ENCODE results near the gene ANKRD35. TPM values are rescaled to one million over a fixed set of nuclear protein-coding genes. Genes with fewer than 3 reads are reported as not detected.
"Not testable (repeated sequence)": the region's sequence is repeated elsewhere in the genome, so short reads cannot be mapped to it uniquely, and the experiment has no call there.

The ANKRD35 gene
- total RNA-seq, 1 donor from 2014 or later = 2.1 TPM

- TF ChIP-seq CTCF (IDR thresholded peaks at IDR 0.05; ENCODE audit: partially characterized antibody, unreplicated experiment) = no peak
- H3K4me3 Mint-ChIP-seq (ENCODE audit: unreplicated experiment) = peak overlapping the region; percentile 70
- H3K4me1 Mint-ChIP-seq (ENCODE audit: low read depth, unreplicated experiment) = no peaks in the 10 kb centered on the region
- H3K27me3 Mint-ChIP-seq (ENCODE audit: unreplicated experiment) = peaks cover 2% of the 10 kb centered on the region
- DNase-seq = no peak
- H3K36me3 Mint-ChIP-seq (ENCODE audit: unreplicated experiment) = peaks cover 6% of the 10 kb centered on the region
- no peak overlapping the region for H3K27ac Mint-ChIP-seq (ENCODE audit: unreplicated experiment)
- H3K9me3 Mint-ChIP-seq (ENCODE audit: unreplicated experiment) = peaks cover 4% of the 10 kb centered on the region
These were observed 59.6 kb downstream of the ANKRD35 start for GRCh38 chr1:145826030-145826429.

- Mint-ChIP-seq H3K36me3 (ENCODE audit: unreplicated experiment) (peaks cover 5% of the 10 kb centered on the region), H3K27me3 (ENCODE audit: unreplicated experiment) (peaks cover 2% of the 10 kb centered on the region), H3K27ac (ENCODE audit: unreplicated experiment) (peak overlapping the region; percentile 96), H3K4me1 (ENCODE audit: low read depth, unreplicated experiment) (no peaks in the 10 kb centered on the region), H3K9me3 (ENCODE audit: unreplicated experiment) (peaks cover 4% of the 10 kb centered on the region), H3K4me3 (ENCODE audit: unreplicated experiment) (peak overlapping the region; percentile 99)
- DNase-seq = no peak
- TF ChIP-seq CTCF (IDR thresholded peaks at IDR 0.05; ENCODE audit: partially characterized antibody, unreplicated experiment) = no peak
These were observed 61.2 kb downstream of the ANKRD35 start for GRCh38 chr1:145824499-145824842.

GRCh38 chr1:145823565-145824498 is 61.8 kb downstream of the ANKRD35 start, which contains the start of the genes POLR3C and RNF115:
POLR3C (plus strand) TSS chr1:145824200; CDS start chr1:145825777, 1,577 bp downstream.
RNF115 (minus strand) TSS chr1:145824095; CDS start chr1:145823873, 222 bp downstream.
- Mint-ChIP-seq H3K4me1 (ENCODE audit: low read depth, unreplicated experiment) (no peaks in the 10 kb centered on the region), H3K9me3 (ENCODE audit: unreplicated experiment) (peaks cover 4% of the 10 kb centered on the region), H3K27me3 (ENCODE audit: unreplicated experiment) (peaks cover 2% of the 10 kb centered on the region), H3K4me3 (ENCODE audit: unreplicated experiment) (peak within 1 kb of the TSS; percentile 99), H3K27ac (ENCODE audit: unreplicated experiment) (peak within 1 kb of the TSS; percentile 96), H3K36me3 (ENCODE audit: unreplicated experiment) (no peaks in the 10 kb centered on the region)
- DNase-seq = peak; percentile 93
- TF ChIP-seq CTCF (IDR thresholded peaks at IDR 0.05; ENCODE audit: partially characterized antibody, unreplicated experiment) = no peak

GRCh38 chr1:145822779-145823331 is 62.8 kb downstream of the ANKRD35 start:
- H3K27ac Mint-ChIP-seq (ENCODE audit: unreplicated experiment); H3K36me3 Mint-ChIP-seq (ENCODE audit: unreplicated experiment); H3K9me3 Mint-ChIP-seq (ENCODE audit: unreplicated experiment): not testable (repeated sequence)

GRCh38 chr1:145818095-145818494 is 67.6 kb downstream of the ANKRD35 start:
- DNase-seq; H3K4me1 Mint-ChIP-seq (ENCODE audit: low read depth, unreplicated experiment); H3K27ac Mint-ChIP-seq (ENCODE audit: unreplicated experiment); H3K36me3 Mint-ChIP-seq (ENCODE audit: unreplicated experiment); H3K27me3 Mint-ChIP-seq (ENCODE audit: unreplicated experiment); H3K4me3 Mint-ChIP-seq (ENCODE audit: unreplicated experiment); H3K9me3 Mint-ChIP-seq (ENCODE audit: unreplicated experiment): not testable (repeated sequence)

More at GRCh38 chr1:145822779-145823331, 62.8 kb downstream of the ANKRD35 start:
- DNase-seq; H3K4me3 Mint-ChIP-seq (ENCODE audit: unreplicated experiment); H3K4me1 Mint-ChIP-seq (ENCODE audit: low read depth, unreplicated experiment); H3K27me3 Mint-ChIP-seq (ENCODE audit: unreplicated experiment): not testable (repeated sequence)

Small RNA genes within 50 kb of the gene (microRNA-seq; reads per million reads assigned to microRNA genes)
- gene MIR6736 (ENCODE audit: unreplicated experiment) = 1.7 reads per million, percentile 8 among the genes with 10 or more reads in this experiment

Other genes with a start within 250 kb of the ANKRD35 start
- 1.7 TPM for gene PDZK1, start 178.5 kb downstream of the ANKRD35 start, total RNA-seq (ENCODE audit: unreplicated experiment)
- not detected for gene CD160, start 166.4 kb downstream of the ANKRD35 start, total RNA-seq (ENCODE audit: unreplicated experiment)
- 20.5 TPM for gene RNF115, start 61.8 kb downstream of the ANKRD35 start, total RNA-seq (ENCODE audit: unreplicated experiment)
- 43.4 TPM for gene POLR3C, start 61.7 kb downstream of the ANKRD35 start, total RNA-seq (ENCODE audit: unreplicated experiment)
- 2.4 TPM for gene NUDT17, start 40.2 kb downstream of the ANKRD35 start, total RNA-seq (ENCODE audit: unreplicated experiment)
- gene PIAS3, start 26.8 kb downstream of the ANKRD35 start, total RNA-seq (ENCODE audit: unreplicated experiment) = 20.3 TPM
- gene ITGA10, start 24.2 kb upstream of the ANKRD35 start, total RNA-seq (ENCODE audit: unreplicated experiment) = 1.1 TPM
- 24.7 TPM for gene PEX11B, start 32.9 kb upstream of the ANKRD35 start, total RNA-seq (ENCODE audit: unreplicated experiment)
- gene RBM8A, start 41.6 kb upstream of the ANKRD35 start, total RNA-seq (ENCODE audit: unreplicated experiment) = 206 TPM
- gene LIX1L, start 72.2 kb upstream of the ANKRD35 start, total RNA-seq (ENCODE audit: unreplicated experiment) = 20.3 TPM
- gene ANKRD34A, start 78.7 kb upstream of the ANKRD35 start, total RNA-seq (ENCODE audit: unreplicated experiment) = 0.59 TPM
- gene POLR3GL, start 78.8 kb upstream of the ANKRD35 start, total RNA-seq (ENCODE audit: unreplicated experiment) = 13.2 TPM
- 126 TPM for gene TXNIP, start 110.7 kb upstream of the ANKRD35 start, total RNA-seq (ENCODE audit: unreplicated experiment)
- gene HJV, start 135.9 kb upstream of the ANKRD35 start, total RNA-seq (ENCODE audit: unreplicated experiment) = not detected

Measured in glutamatergic neuron (in vitro differentiated cells).